GM21619 (cell line): ENCODE data around the gene SPAG6.
A peak's percentile ranks its signal among the peaks of the same experiment; 100 is the strongest.
"Not testable (repeated sequence)": the region's sequence is repeated elsewhere in the genome, so short reads cannot be mapped to it uniquely, and the experiment has no call there.

Experiments used
- ATAC-seq: cut with Tn5 transposase; IDR thresholded peaks from one replicate; pipeline ENCODE4 v1.9.1; 2021; ENCODE audit not compliant: unreplicated experiment

SPAG6 gene

GRCh38 chr10:22341190-22341925, 3.9 kb upstream of the SPAG6 start:
- ATAC-seq: peak; percentile 20

- no peak for ATAC-seq
Observed at GRCh38 chr10:22341926-22342196, 3.4 kb upstream of the SPAG6 start.

- no peak for ATAC-seq
Observed at GRCh38 chr10:22342421-22342820, 2.9 kb upstream of the SPAG6 start.

- no peak for ATAC-seq
Observed at GRCh38 chr10:22343731-22344130, 1.6 kb upstream of the SPAG6 start.

GRCh38 chr10:22344249-22344648, 1.0 kb upstream of the SPAG6 start:
- no peak for ATAC-seq

- no peak for ATAC-seq
Observed at GRCh38 chr10:22344781-22345300, 455 bp upstream of the SPAG6 start.

- ATAC-seq: no peak
Observed at GRCh38 chr10:22346096-22346661, 883 bp downstream of the SPAG6 start.

- ATAC-seq: no peak
Observed at GRCh38 chr10:22349755-22350154, 4.5 kb downstream of the SPAG6 start.

- ATAC-seq: no peak
Observed at GRCh38 chr10:22351131-22351703, 5.9 kb downstream of the SPAG6 start.

GRCh38 chr10:22356324-22356873, 11.1 kb downstream of the SPAG6 start:
- no peak for ATAC-seq

- ATAC-seq: not testable (repeated sequence)
Observed at GRCh38 chr10:22357770-22358169, 12.5 kb downstream of the SPAG6 start.

- no peak for ATAC-seq
Observed at GRCh38 chr10:22363305-22363704, 18.0 kb downstream of the SPAG6 start.

- no peak for ATAC-seq
Observed at GRCh38 chr10:22364407-22365140, 19.3 kb downstream of the SPAG6 start.

GRCh38 chr10:22365233-22365632, 19.9 kb downstream of the SPAG6 start:
- ATAC-seq: no peak

GRCh38 chr10:22365644-22366434, 20.5 kb downstream of the SPAG6 start:
- no peak for ATAC-seq

- no peak for ATAC-seq
Observed at GRCh38 chr10:22366435-22366703, 21.1 kb downstream of the SPAG6 start.

- no peak for ATAC-seq
Observed at GRCh38 chr10:22366771-22367170, 21.5 kb downstream of the SPAG6 start.

GRCh38 chr10:22367471-22367870, 22.2 kb downstream of the SPAG6 start:
- no peak for ATAC-seq

- ATAC-seq: no peak
Observed at GRCh38 chr10:22368402-22368801, 23.1 kb downstream of the SPAG6 start.

- ATAC-seq: no peak
Observed at GRCh38 chr10:22368981-22369380, 23.7 kb downstream of the SPAG6 start.
